Tibial nerve (tissue), 3 donors: ENCODE measurements around the gene CLIP4.

Experiments
- POLR2A ChIP-seq, 2 donors: fragments of 450-650 bp; IDR thresholded peaks; one replicate each; pipeline ENCODE4 v1.6.1; 2017; ENCODE audit warnings: antibody characterized with exemption in 2 of 2, mild to moderate bottlenecking in 2 of 2, moderate library complexity in 2 of 2
- TF ChIP-seq, protein P1 (sequence below), 5 experiments: fragments of 200-600 bp in 3 of 5; fragments of 450-650 bp in 2 of 5; sonication (generic) in 3 of 5; IDR thresholded peaks; one replicate each; pipeline ENCODE4 v1.5.1; 2016 to 2019; ENCODE audit warnings: antibody characterized with exemption in 5 of 5, mild to moderate bottlenecking in 3 of 5, moderate library complexity in 2 of 5

DNA sequence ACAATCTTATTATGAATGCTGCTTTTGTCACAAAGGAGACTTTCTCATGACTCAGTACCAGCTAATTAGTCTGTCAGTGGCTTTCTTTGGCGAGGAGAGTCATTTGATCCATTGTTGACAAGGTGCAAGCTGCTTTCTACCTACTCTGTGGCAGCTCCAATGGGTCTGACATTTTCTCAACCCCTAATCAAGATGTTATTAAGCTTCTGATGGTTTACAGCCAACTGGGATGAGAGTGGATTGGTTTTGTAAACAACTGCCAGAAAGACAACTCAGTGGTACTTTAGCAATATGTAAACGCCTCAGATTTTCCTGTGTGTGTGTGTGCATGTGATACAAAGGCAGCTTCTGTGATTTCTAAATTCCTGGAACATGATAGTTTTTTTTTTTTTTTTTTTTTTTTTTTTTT, 8.2 kb upstream of the CLIP4 start:
- TF ChIP-seq, protein P1, sequence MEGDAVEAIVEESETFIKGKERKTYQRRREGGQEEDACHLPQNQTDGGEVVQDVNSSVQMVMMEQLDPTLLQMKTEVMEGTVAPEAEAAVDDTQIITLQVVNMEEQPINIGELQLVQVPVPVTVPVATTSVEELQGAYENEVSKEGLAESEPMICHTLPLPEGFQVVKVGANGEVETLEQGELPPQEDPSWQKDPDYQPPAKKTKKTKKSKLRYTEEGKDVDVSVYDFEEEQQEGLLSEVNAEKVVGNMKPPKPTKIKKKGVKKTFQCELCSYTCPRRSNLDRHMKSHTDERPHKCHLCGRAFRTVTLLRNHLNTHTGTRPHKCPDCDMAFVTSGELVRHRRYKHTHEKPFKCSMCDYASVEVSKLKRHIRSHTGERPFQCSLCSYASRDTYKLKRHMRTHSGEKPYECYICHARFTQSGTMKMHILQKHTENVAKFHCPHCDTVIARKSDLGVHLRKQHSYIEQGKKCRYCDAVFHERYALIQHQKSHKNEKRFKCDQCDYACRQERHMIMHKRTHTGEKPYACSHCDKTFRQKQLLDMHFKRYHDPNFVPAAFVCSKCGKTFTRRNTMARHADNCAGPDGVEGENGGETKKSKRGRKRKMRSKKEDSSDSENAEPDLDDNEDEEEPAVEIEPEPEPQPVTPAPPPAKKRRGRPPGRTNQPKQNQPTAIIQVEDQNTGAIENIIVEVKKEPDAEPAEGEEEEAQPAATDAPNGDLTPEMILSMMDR (IDR thresholded peaks at IDR 0.05), result no peak
- TF ChIP-seq POLR2A (IDR thresholded peaks at IDR 0.05), result no peak
